Sigmoid colon (tissue), 4 donors: ENCODE data around the gene STK32B.

ENCODE experiments used
- POLR2A ChIP-seq, 2 donors: fragments of 450-650 bp; IDR thresholded peaks; one replicate each; pipeline ENCODE4 v1.6.1; 2016; ENCODE audit warnings: antibody characterized with exemption in 2 of 2, mild to moderate bottlenecking in 2 of 2, moderate library complexity in 2 of 2
- POLR2AphosphoS5 ChIP-seq, 4 donors: sonication (generic); formaldehyde crosslinking; IDR thresholded peaks; one replicate each; pipeline ENCODE4 v1.6.1; 2017; ENCODE audit warnings: antibody characterized with exemption in 4 of 4
- TF ChIP-seq, protein P1 (sequence below), 4 experiments: fragments of 450-650 bp in 3 of 4; fragments of 200-600 bp in 1 of 4; IDR thresholded peaks; one replicate each; pipeline ENCODE4 v1.5.1; 2016 to 2019; ENCODE audit warnings: antibody characterized with exemption in 4 of 4, mild to moderate bottlenecking in 3 of 4, moderate library complexity in 2 of 4

- TF ChIP-seq, protein P1, sequence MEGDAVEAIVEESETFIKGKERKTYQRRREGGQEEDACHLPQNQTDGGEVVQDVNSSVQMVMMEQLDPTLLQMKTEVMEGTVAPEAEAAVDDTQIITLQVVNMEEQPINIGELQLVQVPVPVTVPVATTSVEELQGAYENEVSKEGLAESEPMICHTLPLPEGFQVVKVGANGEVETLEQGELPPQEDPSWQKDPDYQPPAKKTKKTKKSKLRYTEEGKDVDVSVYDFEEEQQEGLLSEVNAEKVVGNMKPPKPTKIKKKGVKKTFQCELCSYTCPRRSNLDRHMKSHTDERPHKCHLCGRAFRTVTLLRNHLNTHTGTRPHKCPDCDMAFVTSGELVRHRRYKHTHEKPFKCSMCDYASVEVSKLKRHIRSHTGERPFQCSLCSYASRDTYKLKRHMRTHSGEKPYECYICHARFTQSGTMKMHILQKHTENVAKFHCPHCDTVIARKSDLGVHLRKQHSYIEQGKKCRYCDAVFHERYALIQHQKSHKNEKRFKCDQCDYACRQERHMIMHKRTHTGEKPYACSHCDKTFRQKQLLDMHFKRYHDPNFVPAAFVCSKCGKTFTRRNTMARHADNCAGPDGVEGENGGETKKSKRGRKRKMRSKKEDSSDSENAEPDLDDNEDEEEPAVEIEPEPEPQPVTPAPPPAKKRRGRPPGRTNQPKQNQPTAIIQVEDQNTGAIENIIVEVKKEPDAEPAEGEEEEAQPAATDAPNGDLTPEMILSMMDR (IDR thresholded peaks at IDR 0.05): no peak
- no peak for TF ChIP-seq POLR2AphosphoS5 (IDR thresholded peaks at IDR 0.05)
- TF ChIP-seq POLR2A (IDR thresholded peaks at IDR 0.05): no peak
These were observed 314.7 kb downstream of the STK32B start for GRCh38 chr4:5366009-5366386.
